GM10248 (cell line): Measurements from ENCODE around the gene ATG16L2.
A peak's percentile ranks its signal among the peaks of the same experiment; 100 is the strongest.

Experiments
- CTCF ChIA-PET: fragments of 300-600 bp; sonication (Branson Sonifier 250); formaldehyde crosslinking; extraction: SDS; loops from one replicate; lab custom pipeline; 2021; ENCODE audit warnings: antibody characterized with exemption; lab: Yijun Ruan, JAX
- POLR2A ChIA-PET: fragments of 350-650 bp; sonication (Branson Sonifier 250); formaldehyde crosslinking; extraction: SDS; loops from one replicate; lab custom pipeline; 2020; ENCODE audit warnings: antibody characterized with exemption; lab: Yijun Ruan, JAX
- DNase-seq: peaks from one replicate; pipeline ENCODE4 v3.0.0; 2012; ENCODE audit errors: extremely low spot score
- TF ChIP-seq, protein P1 (sequence below): IDR thresholded peaks from 2 replicates; pipeline ENCODE4 v1.5.1; 2012; ENCODE audit warnings: mild to moderate bottlenecking, low read depth; ENCODE audit errors: extremely low read depth, missing control alignments, control extremely low read depth

Gene ATG16L2

DNA sequence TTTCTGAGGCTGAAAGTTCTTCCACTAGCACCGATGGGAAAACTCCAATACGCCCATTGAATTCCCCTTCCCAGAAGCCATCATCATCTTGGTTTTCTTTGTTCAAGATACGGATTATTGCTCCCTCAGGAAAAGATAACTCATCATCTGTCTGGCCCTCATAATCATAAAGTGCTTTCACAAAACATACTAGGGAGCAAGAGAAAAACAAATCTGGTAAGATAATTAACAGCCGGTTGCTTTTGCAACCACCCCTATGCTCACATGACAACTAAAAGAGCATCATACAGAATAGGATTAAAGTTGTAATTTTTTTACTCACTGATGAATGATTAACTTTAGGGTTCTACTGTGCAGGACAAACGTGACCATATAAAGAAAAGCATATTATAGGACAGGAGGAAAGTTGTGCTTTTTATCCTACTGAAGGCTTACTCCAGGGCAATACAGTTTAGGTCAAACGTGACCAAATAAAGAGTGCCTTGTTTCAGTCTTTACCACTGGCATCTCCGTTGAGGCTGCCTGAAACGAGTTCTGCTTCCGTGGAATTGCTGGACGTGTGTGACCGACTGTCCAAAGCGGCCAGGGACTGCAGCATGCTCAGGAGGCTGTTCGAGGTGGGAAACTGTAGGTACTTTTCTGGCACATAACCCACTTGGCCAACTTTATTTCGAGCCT is 28.6 kb downstream of the ATG16L2 start:
- DNase-seq, result no peak
- TF ChIP-seq, protein P1, sequence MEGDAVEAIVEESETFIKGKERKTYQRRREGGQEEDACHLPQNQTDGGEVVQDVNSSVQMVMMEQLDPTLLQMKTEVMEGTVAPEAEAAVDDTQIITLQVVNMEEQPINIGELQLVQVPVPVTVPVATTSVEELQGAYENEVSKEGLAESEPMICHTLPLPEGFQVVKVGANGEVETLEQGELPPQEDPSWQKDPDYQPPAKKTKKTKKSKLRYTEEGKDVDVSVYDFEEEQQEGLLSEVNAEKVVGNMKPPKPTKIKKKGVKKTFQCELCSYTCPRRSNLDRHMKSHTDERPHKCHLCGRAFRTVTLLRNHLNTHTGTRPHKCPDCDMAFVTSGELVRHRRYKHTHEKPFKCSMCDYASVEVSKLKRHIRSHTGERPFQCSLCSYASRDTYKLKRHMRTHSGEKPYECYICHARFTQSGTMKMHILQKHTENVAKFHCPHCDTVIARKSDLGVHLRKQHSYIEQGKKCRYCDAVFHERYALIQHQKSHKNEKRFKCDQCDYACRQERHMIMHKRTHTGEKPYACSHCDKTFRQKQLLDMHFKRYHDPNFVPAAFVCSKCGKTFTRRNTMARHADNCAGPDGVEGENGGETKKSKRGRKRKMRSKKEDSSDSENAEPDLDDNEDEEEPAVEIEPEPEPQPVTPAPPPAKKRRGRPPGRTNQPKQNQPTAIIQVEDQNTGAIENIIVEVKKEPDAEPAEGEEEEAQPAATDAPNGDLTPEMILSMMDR, result no peak
- CTCF ChIA-PET, result interaction anchor here (1.6 to 5.2 kb wide), 3 partner anchors 11 to 335 kb away, joined by 6 to 38 read pairs (median 14); no protein-coding TSS in a partner anchor
- POLR2A ChIA-PET, result no interaction called here

DNA sequence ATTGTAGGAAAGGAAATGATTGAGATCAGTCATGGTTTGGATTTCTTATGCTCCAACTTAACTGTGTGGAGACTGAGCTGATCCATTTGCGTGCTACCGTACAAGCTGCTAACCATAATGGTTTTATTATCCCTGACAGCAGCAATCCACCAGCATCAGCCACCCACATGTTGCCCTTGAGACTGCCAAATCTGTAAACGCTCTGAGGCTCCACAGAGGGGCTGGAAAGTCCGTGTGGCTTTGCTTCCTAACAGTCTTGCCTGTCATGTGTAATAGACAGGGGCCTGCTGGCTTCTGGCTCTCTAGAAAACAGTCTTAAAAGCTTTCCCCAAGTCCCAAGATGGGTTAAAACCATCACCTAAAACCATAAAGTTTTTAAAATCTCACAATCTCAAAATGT is 30.1 kb downstream of the ATG16L2 start:
- ChIA-PET POLR2A (no interaction called here), CTCF (interaction anchor here (1.6 to 5.2 kb wide), 2 partner anchors 12 to 334 kb away, joined by 6 to 38 read pairs; no protein-coding TSS in a partner anchor)
- DNase-seq, result no peak
- TF ChIP-seq, protein P1, result no peak

DNA sequence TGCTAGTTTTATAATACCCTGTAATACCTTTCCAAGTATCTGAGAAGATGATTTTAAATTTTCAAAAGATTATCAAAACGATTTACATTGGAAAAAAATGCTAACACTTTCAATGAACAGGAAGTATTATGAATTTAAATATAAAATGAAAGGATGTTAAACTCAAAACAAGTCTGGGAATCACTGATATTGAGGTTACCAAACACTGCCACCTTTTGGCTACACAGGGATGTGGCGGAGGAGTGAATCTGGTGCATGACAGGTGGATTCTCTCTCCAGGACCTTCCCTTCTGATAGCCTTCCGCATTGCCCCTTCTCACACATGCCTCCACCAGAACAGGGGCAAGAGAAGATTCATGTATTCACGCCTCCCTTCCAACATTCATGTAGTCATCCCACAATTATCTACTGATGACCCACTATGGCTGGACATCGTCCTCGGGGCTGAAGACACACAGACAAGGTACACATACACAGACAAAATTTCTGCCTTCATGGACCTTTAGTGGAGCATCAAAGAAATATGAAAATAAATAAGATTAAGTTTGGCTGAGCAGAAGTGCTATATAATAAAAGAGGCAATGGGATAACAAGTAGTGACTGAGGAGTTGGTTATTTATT is 34.7 kb downstream of the ATG16L2 start:
- CTCF ChIA-PET, result interaction anchor here (0.8 to 1.4 kb wide), 4 partner anchors 21 to 293 kb away, joined by 3 to 4 read pairs (median 3); partner anchors contain the start of gene FCHSD2
- TF ChIP-seq, protein P1, result peak; percentile 32
- DNase-seq, result no peak
- POLR2A ChIA-PET, result no interaction called here

DNA sequence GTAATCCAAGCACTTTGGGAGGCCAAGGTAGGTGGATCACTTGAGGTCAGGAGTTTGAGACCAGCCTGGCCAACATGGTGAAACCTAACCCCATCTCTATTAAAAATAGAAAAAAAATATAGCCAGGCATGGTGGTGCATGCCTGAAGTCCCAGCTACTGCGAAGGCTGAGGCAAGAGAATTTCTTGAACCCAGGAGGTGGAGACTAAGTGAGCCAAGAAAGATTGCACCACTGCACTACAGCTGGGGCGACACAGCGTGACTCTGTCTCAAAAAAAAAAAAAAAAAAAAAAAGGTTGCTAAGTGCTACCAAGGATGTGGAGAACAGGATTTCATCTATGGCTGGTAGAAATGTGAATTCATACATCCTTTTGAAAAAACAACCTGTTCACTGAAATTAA is 36.6 kb downstream of the ATG16L2 start:
- no peak for DNase-seq
- POLR2A ChIA-PET, result no interaction called here
- TF ChIP-seq, protein P1, result no peak
- CTCF ChIA-PET, result no interaction called here

DNA sequence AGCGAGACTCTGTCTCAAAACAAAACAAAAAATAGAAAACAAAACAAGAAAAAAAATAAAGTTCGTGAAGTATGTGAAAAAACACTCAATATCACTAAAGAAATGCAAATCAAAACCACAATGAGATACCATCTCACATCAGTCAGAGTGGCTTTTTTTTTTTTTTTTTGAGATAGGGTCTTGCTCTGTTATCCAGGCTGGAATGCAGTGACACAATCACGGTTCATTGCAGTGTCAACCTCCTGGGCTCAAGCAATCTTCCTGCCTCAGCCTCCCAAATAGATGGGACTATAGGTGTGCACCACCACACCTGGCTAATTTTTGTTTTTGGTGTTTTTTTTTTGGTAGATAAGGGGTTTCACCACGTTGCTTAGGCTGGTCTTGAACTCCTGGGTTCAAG is 37.5 kb downstream of the ATG16L2 start:
- TF ChIP-seq, protein P1, result no peak
- ChIA-PET POLR2A (no interaction called here), CTCF (no interaction called here)
- DNase-seq, result no peak

DNA sequence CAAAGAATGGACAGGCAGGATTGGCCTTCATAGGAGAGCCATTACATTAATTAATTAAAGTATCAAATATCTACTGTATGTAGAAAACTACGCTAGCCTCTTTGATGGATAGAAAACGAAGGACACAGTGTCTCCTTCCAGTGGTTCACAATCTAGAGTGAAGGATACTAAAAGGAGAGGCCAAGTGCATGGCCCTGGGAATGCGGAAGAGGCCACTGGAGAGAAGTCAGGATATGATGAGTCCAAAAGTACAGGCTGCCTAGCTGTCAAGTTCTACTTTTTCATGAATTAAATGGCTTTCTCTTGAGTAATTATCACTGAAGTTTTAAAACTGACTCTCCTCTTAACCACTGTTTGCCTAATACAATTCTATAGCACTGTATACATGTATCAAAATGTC is 41.9 kb downstream of the ATG16L2 start:
- TF ChIP-seq, protein P1, result no peak
- ChIA-PET CTCF (no interaction called here), POLR2A (no interaction called here)
- DNase-seq, result no peak
